Fibroblast of mammary gland (primary cell): ENCODE results near the gene CDH23.

Source experiments
- DNase-seq: peaks from one replicate; pipeline ENCODE4 v3.0.0-alpha.2; 2010; ENCODE audit warnings: low read depth
- H3K4me3 ChIP-seq: 2 replicates; pipeline ENCODE4 v1.5.1; 2011; ENCODE audit warnings: low read depth, mild to moderate bottlenecking, low read length, moderate library complexity; ENCODE audit not compliant: control insufficient read depth
- CTCF ChIP-seq: conservative IDR thresholded peaks from 2 replicates; pipeline ENCODE4 v1.5.1; 2011; ENCODE audit warnings: low read depth, low read length, inconsistent platforms; ENCODE audit not compliant: control insufficient read depth, insufficient read depth

CDH23 gene

GRCh38 chr10:71394926-71395562, 1.7 kb upstream of the CDH23 start:
- no peak overlapping the region for H3K4me3 ChIP-seq
- no peak for DNase-seq
- TF ChIP-seq CTCF, result no peak

- no peak for DNase-seq
- TF ChIP-seq CTCF, result peak; percentile 14
- no peak overlapping the region for H3K4me3 ChIP-seq
These were observed 1.1 kb upstream of the CDH23 start for GRCh38 chr10:71395621-71396020.

- no peak overlapping the region for H3K4me3 ChIP-seq
- no peak for TF ChIP-seq CTCF
- no peak for DNase-seq
These were observed 523 bp upstream of the CDH23 start for GRCh38 chr10:71396084-71396710.

GRCh38 chr10:71397296-71398212, 834 bp downstream of the CDH23 start:
- DNase-seq, result no peak
- no peak for TF ChIP-seq CTCF
- H3K4me3 ChIP-seq, result no peak overlapping the region

- H3K4me3 ChIP-seq, result no peak overlapping the region
- no peak for DNase-seq
- TF ChIP-seq CTCF, result no peak
These were observed 2.3 kb downstream of the CDH23 start for GRCh38 chr10:71398976-71399375.

GRCh38 chr10:71399946-71400345, 3.2 kb downstream of the CDH23 start:
- no peak for DNase-seq
- TF ChIP-seq CTCF, result no peak
- no peak overlapping the region for H3K4me3 ChIP-seq
